Hepatocyte (in vitro differentiated cells): ENCODE measurements around the gene STRA6. TPM values are rescaled to one million over a fixed set of nuclear protein-coding genes. Genes with fewer than 3 reads are reported as not detected.

Source experiments
- DNase-seq: peaks from one replicate; pipeline ENCODE4 v3.0.0-alpha.2; 2016; ENCODE audit warnings: low spot score
- H2AFZ ChIP-seq: fragments of 200-600 bp; sonication (generic); 2 replicates; pipeline ENCODE4 v1.6.0; 2016; ENCODE audit warnings: antibody characterized with exemption, mild to moderate bottlenecking
- H3K27ac ChIP-seq: fragments of 200-600 bp; sonication (generic); 2 replicates; pipeline ENCODE4 v1.5.1; 2016; ENCODE audit warnings: mild to moderate bottlenecking
- H3K27me3 ChIP-seq: fragments of 200-600 bp; sonication (generic); 2 replicates; pipeline ENCODE4 v1.6.1; 2016
- H3K36me3 ChIP-seq: fragments of 200-600 bp; sonication (generic); replicated peaks from 2 replicates; pipeline ENCODE4 v1.5.1; 2016; ENCODE audit warnings: low read depth; ENCODE audit not compliant: insufficient read depth
- H3K4me1 ChIP-seq: fragments of 200-600 bp; sonication (generic); 2 replicates; pipeline ENCODE4 v1.5.1; 2016; ENCODE audit warnings: mild to moderate bottlenecking, moderate library complexity; ENCODE audit not compliant: insufficient read depth
- H3K4me2 ChIP-seq: fragments of 200-600 bp; sonication (generic); 2 replicates; pipeline ENCODE4 v1.6.0; 2016
- H3K4me3 ChIP-seq: fragments of 200-600 bp; sonication (generic); 2 replicates; pipeline ENCODE4 v1.5.1; 2016; ENCODE audit warnings: mild to moderate bottlenecking
- H3K79me2 ChIP-seq: fragments of 200-600 bp; sonication (generic); 2 replicates; pipeline ENCODE4 v1.6.0; 2017; ENCODE audit warnings: mild to moderate bottlenecking
- H3K9me2 ChIP-seq: fragments of 200-600 bp; sonication (generic); replicated peaks from 2 replicates; pipeline ENCODE4 v1.6.0; 2017; ENCODE audit warnings: mild to moderate bottlenecking; ENCODE audit not compliant: insufficient read depth
- H3K9me3 ChIP-seq: fragments of 200-600 bp; sonication (generic); 2 replicates; pipeline ENCODE4 v1.5.1; 2016; ENCODE audit warnings: low read depth, mild to moderate bottlenecking
- H4K20me1 ChIP-seq: fragments of 200-600 bp; sonication (generic); 2 replicates; pipeline ENCODE4 v1.6.0; 2016; ENCODE audit warnings: mild to moderate bottlenecking; ENCODE audit not compliant: insufficient read depth, poor library complexity, severe bottlenecking
- EZH2 ChIP-seq: fragments of 200-600 bp; sonication (generic); IDR thresholded peaks from 2 replicates; pipeline ENCODE4 v1.6.1; 2016; ENCODE audit warnings: antibody characterized with exemption, mild to moderate bottlenecking, borderline replicate concordance
- EZH2phosphoT487 ChIP-seq: fragments of 200-600 bp; sonication (generic); IDR thresholded peaks from one replicate; pipeline ENCODE4 v1.6.1; 2018; ENCODE audit warnings: antibody characterized with exemption, mild to moderate bottlenecking, low read depth, moderate library complexity; ENCODE audit not compliant: unreplicated experiment, severe bottlenecking
- WGBS: methylation state at CpG from one replicate; pipeline ENCODE4 v1.1.6; 2016; ENCODE audit warnings: low lambda C conversion rate; ENCODE audit errors: missing lambda C conversion rate; 5-methylcytosine and 5-hydroxymethylcytosine counted together
- polyA plus RNA-seq: library from polyadenylated mRNA; unstranded; fragments of >200 nt; fragmentation: Nextera tagmentation; extraction: Ambion mirVana; gene quantifications from 2 replicates; pipeline ENCODE4 v1.2.1, GENCODE V29; 2016
- total RNA-seq: library from RNA; depleted of rRNA; stranded (reverse); fragments of >200 nt; gene quantifications from 2 replicates; pipeline ENCODE4 v1.2.3, GENCODE V29; 2014
- TF ChIP-seq, protein P1 (sequence below): fragments of 200-600 bp; sonication (generic); IDR thresholded peaks from 2 replicates; pipeline ENCODE4 v1.5.1; 2016; ENCODE audit warnings: antibody characterized with exemption, mild to moderate bottlenecking; ENCODE audit not compliant: poor library complexity

STRA6 gene
- total and polyA plus RNA-seq, 2 experiments from 2014 or later = 31.5 to 37.1 TPM

DNA sequence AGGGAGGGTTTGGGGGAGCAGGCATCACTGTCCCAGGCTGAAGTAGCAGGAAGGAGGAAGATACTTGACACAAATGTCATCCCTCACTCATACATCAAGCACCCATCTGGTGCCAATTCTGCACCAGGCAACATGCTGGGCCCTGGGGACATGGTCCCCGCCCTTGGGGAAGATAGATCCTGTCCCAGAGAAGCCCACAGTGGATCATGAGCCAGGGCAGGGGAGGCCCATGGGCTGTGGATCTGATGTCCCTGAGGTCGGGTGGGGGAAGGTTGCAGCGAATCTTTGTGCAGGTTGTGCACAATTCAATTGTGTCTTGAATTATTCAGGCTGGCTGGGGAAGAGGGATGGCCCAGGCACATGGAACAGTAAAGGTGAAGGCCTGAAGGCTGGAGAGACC, 27.1 kb upstream of the STRA6 start:
- no peak for TF ChIP-seq EZH2phosphoT487
- no peak for TF ChIP-seq EZH2
- TF ChIP-seq, protein P1, sequence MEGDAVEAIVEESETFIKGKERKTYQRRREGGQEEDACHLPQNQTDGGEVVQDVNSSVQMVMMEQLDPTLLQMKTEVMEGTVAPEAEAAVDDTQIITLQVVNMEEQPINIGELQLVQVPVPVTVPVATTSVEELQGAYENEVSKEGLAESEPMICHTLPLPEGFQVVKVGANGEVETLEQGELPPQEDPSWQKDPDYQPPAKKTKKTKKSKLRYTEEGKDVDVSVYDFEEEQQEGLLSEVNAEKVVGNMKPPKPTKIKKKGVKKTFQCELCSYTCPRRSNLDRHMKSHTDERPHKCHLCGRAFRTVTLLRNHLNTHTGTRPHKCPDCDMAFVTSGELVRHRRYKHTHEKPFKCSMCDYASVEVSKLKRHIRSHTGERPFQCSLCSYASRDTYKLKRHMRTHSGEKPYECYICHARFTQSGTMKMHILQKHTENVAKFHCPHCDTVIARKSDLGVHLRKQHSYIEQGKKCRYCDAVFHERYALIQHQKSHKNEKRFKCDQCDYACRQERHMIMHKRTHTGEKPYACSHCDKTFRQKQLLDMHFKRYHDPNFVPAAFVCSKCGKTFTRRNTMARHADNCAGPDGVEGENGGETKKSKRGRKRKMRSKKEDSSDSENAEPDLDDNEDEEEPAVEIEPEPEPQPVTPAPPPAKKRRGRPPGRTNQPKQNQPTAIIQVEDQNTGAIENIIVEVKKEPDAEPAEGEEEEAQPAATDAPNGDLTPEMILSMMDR = no peak
- H3K9me3 ChIP-seq = no peaks in the 10 kb centered on the region
- no peaks in the 10 kb centered on the region for H3K9me2 ChIP-seq
- 93% methylated on average over 3 of the region's 3 CpGs for WGBS
- no peak overlapping the region for H3K4me3 ChIP-seq
- H3K27ac ChIP-seq = no peak overlapping the region
- no peaks in the 10 kb centered on the region for H3K79me2 ChIP-seq
- peaks cover 14% of the 10 kb centered on the region for H3K4me1 ChIP-seq
- no peak overlapping the region for H2AFZ ChIP-seq
- no peak overlapping the region for H3K4me2 ChIP-seq
- H3K36me3 ChIP-seq = no peaks in the 10 kb centered on the region
- H4K20me1 ChIP-seq = no peaks in the 10 kb centered on the region
- no peak for DNase-seq
- H3K27me3 ChIP-seq = no peaks in the 10 kb centered on the region

DNA sequence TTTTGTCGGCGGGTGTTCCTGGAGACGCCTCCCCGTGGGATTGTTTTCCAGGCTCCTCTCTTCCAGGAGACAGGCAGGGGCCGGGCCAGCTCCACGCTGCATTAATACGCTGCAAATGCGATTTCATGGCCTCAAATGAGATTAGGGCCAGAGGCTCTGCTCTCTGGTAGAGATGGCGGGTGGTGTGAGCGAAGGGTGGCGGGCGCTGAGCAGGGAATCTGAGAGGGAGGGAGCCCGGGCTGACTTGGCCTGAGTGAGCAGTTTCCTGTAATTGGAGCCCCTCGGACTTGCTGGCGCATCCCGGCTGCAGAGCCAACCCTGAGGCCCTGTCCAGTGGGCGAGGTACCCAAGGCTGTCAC, 26.1 kb upstream of the STRA6 start:
- H3K79me2 ChIP-seq = no peaks in the 10 kb centered on the region
- no peaks in the 10 kb centered on the region for H3K9me3 ChIP-seq
- H4K20me1 ChIP-seq = no peaks in the 10 kb centered on the region
- DNase-seq = peak; percentile 51
- no peaks in the 10 kb centered on the region for H3K27me3 ChIP-seq
- WGBS = 37% methylated on average over 15 of the region's 17 CpGs
- H3K9me2 ChIP-seq = no peaks in the 10 kb centered on the region
- H3K4me1 ChIP-seq = peaks cover 23% of the 10 kb centered on the region
- no peak overlapping the region for H2AFZ ChIP-seq
- TF ChIP-seq EZH2 (no peak), EZH2phosphoT487 (no peak)
- TF ChIP-seq, protein P1 = no peak
- H3K36me3 ChIP-seq = no peaks in the 10 kb centered on the region
- peak overlapping the region; percentile 62 for H3K27ac ChIP-seq
- H3K4me3 ChIP-seq = no peak overlapping the region
- peak overlapping the region; percentile 34 for H3K4me2 ChIP-seq

DNA sequence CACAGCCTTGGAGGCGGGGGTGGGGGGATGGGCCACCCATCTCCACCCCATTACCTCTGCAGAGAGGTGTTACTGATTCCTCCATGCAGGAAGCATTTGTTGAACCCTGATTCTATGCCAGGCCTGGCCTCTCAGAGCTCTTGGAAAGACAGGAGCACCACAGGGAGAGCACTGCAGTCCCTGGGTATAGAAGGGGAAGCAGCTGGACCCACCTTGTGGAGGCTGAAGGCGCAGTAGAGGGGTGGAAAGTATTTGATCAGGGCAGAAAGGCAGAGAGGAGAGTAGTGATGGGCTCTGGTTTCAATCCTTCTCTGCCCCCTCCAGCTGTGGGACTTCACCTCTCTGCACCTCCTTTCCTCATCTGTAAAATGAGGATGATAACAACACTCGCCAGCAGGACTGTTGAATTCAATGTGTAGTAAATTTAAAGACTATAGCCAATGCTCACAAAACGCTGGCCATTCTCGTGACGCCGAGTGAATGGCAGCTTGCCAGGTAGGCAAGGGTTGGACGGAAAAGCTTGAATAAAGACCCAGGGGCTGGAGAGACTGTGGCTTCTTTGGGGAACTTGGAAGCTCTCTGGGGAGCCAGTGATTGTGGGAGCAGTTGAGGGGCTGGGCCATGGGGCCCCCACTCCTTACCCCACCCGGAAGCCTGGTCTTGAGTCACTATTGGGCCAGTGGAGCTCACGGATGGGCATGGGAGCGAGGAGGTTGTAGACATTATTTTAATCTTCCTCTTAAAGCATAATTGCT, 25.6 kb upstream of the STRA6 start:
- no peaks in the 10 kb centered on the region for H3K9me3 ChIP-seq
- DNase-seq = no peak
- H3K27me3 ChIP-seq = no peaks in the 10 kb centered on the region
- no peak overlapping the region for H3K4me3 ChIP-seq
- no peaks in the 10 kb centered on the region for H3K36me3 ChIP-seq
- no peaks in the 10 kb centered on the region for H3K79me2 ChIP-seq
- peak overlapping the region; percentile 34 for H3K4me2 ChIP-seq
- WGBS = 55% methylated on average over 11 of the region's 11 CpGs
- no peak overlapping the region for H2AFZ ChIP-seq
- H3K27ac ChIP-seq = peak overlapping the region; percentile 62
- no peaks in the 10 kb centered on the region for H4K20me1 ChIP-seq
- no peaks in the 10 kb centered on the region for H3K9me2 ChIP-seq
- no peak for TF ChIP-seq EZH2
- no peak for TF ChIP-seq EZH2phosphoT487
- TF ChIP-seq, protein P1 = no peak
- peaks cover 29% of the 10 kb centered on the region for H3K4me1 ChIP-seq
